Lower lobe of right lung (tissue), 2 donors: ENCODE data around the gene ARMC3. TPM values are rescaled to one million over a fixed set of nuclear protein-coding genes. Genes with fewer than 3 reads are reported as not detected.
A peak's percentile ranks its signal among the peaks of the same experiment; 100 is the strongest.
"Not testable (repeated sequence)": the region's sequence is repeated elsewhere in the genome, so short reads cannot be mapped to it uniquely, and the experiment has no call there.

Experiments used
- ATAC-seq, 2 donors: fragments of 200-7000 bp; cut with Tn5 transposase; one replicate each; pipeline ENCODE4 v1.9.1; 2020 to 2022; ENCODE audit warnings: mild to moderate bottlenecking in 2 of 2, moderate library complexity in 2 of 2
- DNase-seq: peaks from one replicate; pipeline ENCODE4 v3.0.0-alpha.2; 2020
- H3K27ac ChIP-seq: fragments of 200-600 bp; one replicate; pipeline ENCODE4 v1.8.0; 2022
- H3K27me3 ChIP-seq: fragments of 200-600 bp; one replicate; pipeline ENCODE4 v1.8.0; 2022; ENCODE audit warnings: low read depth
- H3K36me3 ChIP-seq: fragments of 200-600 bp; one replicate; pipeline ENCODE4 v1.8.0; 2022; ENCODE audit warnings: mild to moderate bottlenecking
- H3K4me1 ChIP-seq: fragments of 200-600 bp; one replicate; pipeline ENCODE4 v1.8.0; 2022
- H3K4me3 ChIP-seq: fragments of 200-600 bp; one replicate; pipeline ENCODE4 v1.8.0; 2022; ENCODE audit warnings: mild to moderate bottlenecking
- H3K9me3 ChIP-seq: fragments of 200-600 bp; one replicate; pipeline ENCODE4 v1.8.0; 2022
- CTCF ChIP-seq: fragments of 200-600 bp; IDR thresholded peaks from one replicate; pipeline ENCODE4 v1.8.0; 2022; ENCODE audit warnings: antibody characterized with exemption, mild to moderate bottlenecking
- intact Hi-C: fragments of 100-400 bp; cut with DNase I; formaldehyde crosslinking; loops from one replicate; pipeline ENCODE4 v1.11.0; 2022
- total RNA-seq: library from RNA; stranded (reverse); fragmentation: NEBNext Ultra II Directional; extraction: Animal tissue kit (Norgen Biotek cat#: 25700); gene quantifications from one replicate; pipeline ENCODE4 v1.2.1, GENCODE V29; 2021
- donor health status: DM: no; HTN: yes; CAD: no; lungs with severe emphysema.

ARMC3 gene
- total RNA-seq, 1 donor from 2014 or later = 9.6 TPM

DNA sequence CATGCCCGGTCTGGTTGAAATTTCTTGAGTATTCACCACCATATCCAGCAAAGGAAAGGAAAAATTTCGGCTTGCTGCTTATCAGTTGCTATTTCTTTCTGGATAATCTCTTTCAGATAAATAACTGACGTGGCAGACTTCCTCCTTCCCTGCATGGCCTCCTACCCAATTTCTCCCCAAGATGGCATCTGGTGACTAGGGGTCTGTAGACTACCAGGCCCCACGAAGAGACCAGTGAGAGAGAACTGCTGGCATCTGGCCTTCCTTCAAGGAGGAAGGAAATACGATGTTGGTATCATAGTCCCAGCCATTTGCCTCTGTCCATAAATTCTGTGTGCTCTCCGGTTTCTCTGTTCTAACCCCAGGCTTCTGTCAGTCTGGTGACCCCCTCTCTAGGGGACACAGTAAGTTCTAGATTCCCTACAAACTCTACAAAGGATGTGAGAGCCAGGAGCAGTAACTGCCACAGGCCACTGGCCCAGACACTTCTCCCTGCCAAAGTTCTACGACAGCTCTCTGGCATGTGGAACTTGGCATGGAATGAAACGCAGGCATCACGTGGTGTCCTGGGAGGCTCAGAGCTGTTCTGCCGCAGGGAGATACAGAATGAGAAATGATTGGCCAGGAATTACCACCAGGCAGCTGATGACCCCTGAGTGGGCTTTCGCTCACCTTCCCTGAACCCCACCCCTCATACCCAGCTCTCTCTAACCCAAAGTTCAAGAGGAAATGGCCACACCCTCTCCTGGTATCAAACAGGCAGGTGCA is 137.5 kb downstream of the ARMC3 start:
- no peak for TF ChIP-seq CTCF
- peaks cover 8% of the 10 kb centered on the region for H3K4me1 ChIP-seq
- DNase-seq (peak; percentile 69), ATAC-seq (peak; percentile 90 to 94)
- no peak overlapping the region for H3K4me3 ChIP-seq
- intact Hi-C loops = no loop called here
- no peaks in the 10 kb centered on the region for H3K36me3 ChIP-seq
- H3K27ac ChIP-seq = no peak overlapping the region
- H3K9me3 ChIP-seq = no peaks in the 10 kb centered on the region
- H3K27me3 ChIP-seq = no peaks in the 10 kb centered on the region

DNA sequence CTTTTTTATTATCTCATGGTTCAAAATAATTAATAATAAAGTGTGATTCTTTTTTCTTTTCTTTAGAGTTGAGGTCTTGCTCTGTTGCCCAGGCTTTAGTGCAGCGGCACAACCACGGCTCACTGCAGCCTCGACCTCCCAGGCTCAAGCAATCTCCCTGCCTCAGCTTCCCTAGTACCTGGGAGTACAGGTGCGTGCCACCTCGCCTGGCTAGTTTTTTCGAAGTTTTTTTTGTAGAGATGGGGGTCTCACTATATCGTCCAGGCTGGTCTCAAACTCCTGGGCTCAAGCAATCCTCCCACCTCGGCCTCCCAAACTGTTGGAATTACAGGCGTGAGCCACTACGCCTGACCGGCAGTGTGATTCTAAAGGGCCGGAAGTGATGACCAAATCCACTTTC is 139.5 kb downstream of the ARMC3 start:
- H3K27me3 ChIP-seq = no peaks in the 10 kb centered on the region
- no peaks in the 10 kb centered on the region for H3K36me3 ChIP-seq
- no peak overlapping the region for H3K4me3 ChIP-seq
- H3K27ac ChIP-seq = no peak overlapping the region
- no peaks in the 10 kb centered on the region for H3K9me3 ChIP-seq
- no peak for ATAC-seq
- H3K4me1 ChIP-seq = peaks cover 8% of the 10 kb centered on the region
- no peak for TF ChIP-seq CTCF
- no peak for DNase-seq
- intact Hi-C loops = no loop called here

- Histone ChIP-seq H3K27me3 (no peaks in the 10 kb centered on the region), H3K4me3 (no peak overlapping the region), H3K9me3 (no peaks in the 10 kb centered on the region), H3K36me3 (no peaks in the 10 kb centered on the region), H3K4me1 (peaks cover 8% of the 10 kb centered on the region), H3K27ac (no peak overlapping the region)
- DNase-seq (peak; percentile 85), ATAC-seq (peak; percentile 85 to 87)
- peak; percentile 91 for TF ChIP-seq CTCF
- intact Hi-C loops = no loop called here
Measured at GRCh38 chr10:23067939-23068775, 140.3 kb downstream of the ARMC3 start.

- no peak for ATAC-seq
- Histone ChIP-seq H3K27ac (no peak overlapping the region), H3K36me3 (no peaks in the 10 kb centered on the region), H3K4me3 (no peak overlapping the region), H3K9me3 (no peaks in the 10 kb centered on the region), H3K27me3 (no peaks in the 10 kb centered on the region), H3K4me1 (peaks cover 8% of the 10 kb centered on the region)
- DNase-seq = no peak
- intact Hi-C loops = no loop called here
- no peak for TF ChIP-seq CTCF
Measured at GRCh38 chr10:23069019-23069815, 141.4 kb downstream of the ARMC3 start.

DNA sequence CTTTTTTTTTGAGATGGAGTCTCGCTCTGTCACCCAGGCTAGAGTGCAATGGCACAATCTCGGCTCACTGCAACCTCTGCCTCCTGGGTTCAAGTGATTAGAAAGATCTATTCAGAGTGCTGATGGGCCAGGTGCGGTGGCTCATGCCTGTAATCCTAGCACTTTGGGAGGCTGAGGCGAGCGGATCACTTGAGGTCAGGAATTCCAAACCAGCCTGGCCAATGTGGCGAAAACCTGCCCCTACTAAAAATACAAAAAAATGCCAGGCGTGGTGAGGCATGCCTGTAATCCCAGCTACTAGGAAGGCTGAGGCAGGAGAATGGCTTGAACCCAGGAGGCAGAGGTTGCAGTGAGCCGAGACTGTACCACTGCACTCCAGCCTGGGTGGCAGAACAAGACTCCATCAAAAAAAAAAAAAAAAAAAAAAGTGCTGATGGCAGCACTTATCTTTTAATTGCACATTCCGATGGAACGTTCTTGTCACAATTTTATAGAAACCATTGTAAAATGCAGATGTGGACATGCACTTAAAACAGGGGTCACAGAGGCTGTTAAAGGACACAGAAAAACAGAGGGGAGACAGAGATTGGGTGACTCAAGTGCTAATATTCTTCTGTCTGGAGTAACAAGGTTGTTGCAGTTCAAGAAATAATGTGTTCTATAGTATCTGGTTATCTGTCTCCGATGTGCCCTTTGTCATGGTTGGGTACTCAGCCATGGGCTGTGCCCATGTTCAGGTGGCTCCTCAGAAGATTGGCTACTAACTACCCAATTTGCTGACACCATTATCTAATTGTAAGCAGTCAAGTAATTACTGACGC is 142.4 kb downstream of the ARMC3 start:
- DNase-seq, H3K27me3 ChIP-seq, ATAC-seq, H3K27ac ChIP-seq, H3K4me3 ChIP-seq, H3K9me3 ChIP-seq, H3K4me1 ChIP-seq, H3K36me3 ChIP-seq, intact Hi-C loops: not testable (repeated sequence)
